ENCODE results near the gene SENP7.

DNA sequence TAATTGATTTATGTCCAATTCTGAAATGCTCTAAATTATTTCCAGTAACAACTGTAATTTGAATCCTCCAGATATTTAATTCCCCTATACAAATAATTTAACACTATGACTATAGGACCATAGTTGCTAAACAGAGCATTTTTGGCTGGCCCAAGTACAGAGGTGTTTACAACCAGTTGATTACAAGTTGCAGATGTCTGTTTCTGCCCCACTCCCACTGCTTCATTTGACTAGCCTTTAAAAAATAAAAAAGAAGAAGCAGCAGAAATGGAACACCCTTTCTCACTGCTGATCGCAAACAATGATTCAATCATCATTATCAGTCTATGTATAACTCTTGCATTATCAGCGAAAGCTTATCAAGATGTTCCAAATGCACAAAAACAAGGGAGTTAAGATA, 54.6 kb downstream of the SENP7 start:
- TF ChIP-seq POLR2A (IDR thresholded peaks at IDR 0.05; ENCODE audit: low read depth, low read length) (no peak), POLR2AphosphoS5 (IDR thresholded peaks at IDR 0.05; ENCODE audit: low read depth, low read length) (no peak)

All from GM12892 (cell line).